GM19452 (cell line): ENCODE measurements around the gene ASCL3.
"Not testable (repeated sequence)": the region's sequence is repeated elsewhere in the genome, so short reads cannot be mapped to it uniquely, and the experiment has no call there.

ENCODE experiments used
- ATAC-seq: cut with Tn5 transposase; IDR thresholded peaks from one replicate; pipeline ENCODE4 v1.9.1; 2021; ENCODE audit not compliant: unreplicated experiment

The ASCL3 gene

DNA sequence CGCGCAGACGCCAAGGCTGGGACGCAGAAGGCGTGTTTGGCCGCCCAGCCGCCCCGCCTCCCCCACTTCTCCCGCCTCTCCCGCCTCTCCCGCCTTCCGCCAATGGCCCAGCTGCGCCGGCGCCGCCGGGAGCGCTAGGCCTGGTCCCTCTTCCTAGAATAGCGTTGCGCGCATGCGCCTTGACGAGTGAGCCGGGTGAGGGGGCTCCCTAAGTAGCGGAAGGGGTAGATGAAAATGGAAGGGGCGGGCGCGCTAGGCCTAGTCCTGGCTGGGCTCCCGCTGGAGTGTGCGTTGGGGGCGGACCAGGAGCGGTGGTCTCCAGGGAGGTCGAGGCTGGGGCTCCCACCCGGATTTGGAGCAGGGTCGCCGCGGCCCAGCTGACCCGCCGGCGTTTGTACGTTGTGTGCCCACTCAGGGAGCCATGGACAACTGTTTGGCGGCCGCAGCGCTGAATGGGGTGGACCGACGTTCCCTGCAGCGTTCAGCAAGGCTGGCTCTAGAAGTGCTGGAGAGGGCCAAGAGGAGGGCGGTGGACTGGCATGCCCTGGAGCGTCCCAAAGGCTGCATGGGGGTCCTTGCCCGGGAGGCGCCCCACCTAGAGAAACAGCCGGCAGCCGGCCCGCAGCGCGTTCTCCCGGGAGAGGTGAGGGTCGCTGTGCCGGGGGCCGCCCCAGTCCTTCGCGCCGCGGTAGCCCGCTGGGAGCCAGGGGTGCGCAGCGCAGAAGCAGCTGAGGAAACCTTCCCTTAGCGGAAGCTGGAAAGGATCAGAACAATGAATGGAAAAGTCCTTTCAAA is 31.6 kb downstream of the ASCL3 start, which contains the start of gene AKIP1:
Gene AKIP1 (plus strand): TSS at position 161 of the 795 bp plus-strand sequence. CDS start 261 bp downstream, at position 422.
- ATAC-seq, result peak; percentile 65

DNA sequence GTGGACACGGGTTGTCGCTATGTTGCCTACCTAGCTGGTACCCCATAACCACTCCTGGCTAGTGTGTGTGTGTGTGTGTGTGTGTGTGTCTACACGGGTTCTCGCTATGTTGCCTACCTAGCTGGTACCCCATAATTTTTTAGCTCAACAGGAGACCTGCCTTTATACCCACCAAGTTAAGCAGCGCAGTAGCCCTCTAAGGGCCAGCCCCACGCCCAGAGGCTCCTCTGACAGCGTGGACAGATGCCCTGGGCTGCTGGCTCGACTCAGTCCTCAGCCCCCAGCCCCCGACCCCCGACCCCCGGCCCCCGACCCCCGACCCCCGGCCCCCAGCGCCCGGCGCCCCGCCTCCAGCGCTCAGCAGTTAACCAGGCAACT is 32.2 kb downstream of the ASCL3 start:
- peak; percentile 20 for ATAC-seq

DNA sequence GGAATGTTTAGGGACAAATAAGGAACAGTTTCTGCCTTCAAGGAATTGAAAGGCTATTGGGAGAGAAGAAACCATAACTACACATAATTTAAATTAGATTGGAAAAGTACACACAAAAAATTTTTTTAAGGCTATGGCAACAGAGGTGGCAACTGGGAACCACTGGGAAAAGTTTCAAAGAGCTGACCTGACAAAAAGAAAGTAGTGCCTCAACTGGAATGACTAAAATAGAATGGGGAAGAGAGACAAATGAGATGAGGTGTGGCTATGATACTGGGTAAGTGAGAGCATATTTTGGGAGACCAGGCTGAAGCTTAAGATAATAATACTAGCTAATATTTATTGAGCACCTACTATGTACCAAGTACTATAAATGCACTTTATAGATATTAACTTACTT is 34.7 kb downstream of the ASCL3 start:
- no peak for ATAC-seq

DNA sequence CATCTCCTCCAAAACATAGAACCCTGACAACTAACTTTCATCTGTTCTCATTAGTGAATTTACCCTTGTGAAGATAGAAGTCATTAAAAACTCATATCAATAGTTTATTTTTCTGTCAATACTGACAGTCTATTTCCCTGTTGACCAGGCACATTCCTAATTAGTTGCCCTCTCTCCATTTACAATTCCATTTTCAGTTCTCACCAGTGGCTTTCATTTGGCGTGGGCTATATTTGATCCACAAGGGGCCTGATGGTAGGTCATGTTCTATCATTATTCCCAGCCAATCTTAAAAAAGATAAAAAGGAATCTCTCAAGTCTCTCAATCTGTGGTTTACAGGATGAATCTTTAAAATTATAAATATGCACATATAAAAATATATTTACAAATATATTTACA is 35.7 kb downstream of the ASCL3 start:
- ATAC-seq, result no peak

DNA sequence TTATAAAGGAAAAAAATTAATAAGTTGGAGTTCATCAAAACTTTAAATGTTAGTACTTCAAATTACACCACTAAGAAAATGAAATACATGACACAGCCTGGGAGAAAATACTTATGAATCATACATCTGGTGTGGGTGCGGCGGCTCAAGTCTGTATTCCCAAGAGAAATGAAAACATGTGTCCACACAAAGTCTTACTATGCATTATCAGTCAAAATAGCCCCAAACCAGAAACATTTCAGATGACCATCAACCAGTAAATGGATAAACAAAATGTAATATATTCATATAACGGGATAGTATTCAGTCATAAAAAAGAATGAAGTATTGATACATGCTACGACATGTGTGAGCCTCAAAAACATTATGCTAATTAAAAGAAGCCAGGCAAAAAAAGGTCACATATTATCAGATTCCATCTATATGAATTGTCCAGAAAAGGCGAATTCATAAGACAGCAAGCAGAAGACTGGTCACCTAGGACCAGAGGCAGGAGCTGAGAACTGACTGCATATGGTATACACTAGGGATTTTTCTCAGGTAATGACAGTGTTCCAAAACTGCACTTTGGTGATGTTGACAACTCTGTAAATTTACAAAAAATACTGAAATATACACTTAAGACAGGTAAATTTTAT is 37.2 kb downstream of the ASCL3 start:
- ATAC-seq, result no peak

DNA sequence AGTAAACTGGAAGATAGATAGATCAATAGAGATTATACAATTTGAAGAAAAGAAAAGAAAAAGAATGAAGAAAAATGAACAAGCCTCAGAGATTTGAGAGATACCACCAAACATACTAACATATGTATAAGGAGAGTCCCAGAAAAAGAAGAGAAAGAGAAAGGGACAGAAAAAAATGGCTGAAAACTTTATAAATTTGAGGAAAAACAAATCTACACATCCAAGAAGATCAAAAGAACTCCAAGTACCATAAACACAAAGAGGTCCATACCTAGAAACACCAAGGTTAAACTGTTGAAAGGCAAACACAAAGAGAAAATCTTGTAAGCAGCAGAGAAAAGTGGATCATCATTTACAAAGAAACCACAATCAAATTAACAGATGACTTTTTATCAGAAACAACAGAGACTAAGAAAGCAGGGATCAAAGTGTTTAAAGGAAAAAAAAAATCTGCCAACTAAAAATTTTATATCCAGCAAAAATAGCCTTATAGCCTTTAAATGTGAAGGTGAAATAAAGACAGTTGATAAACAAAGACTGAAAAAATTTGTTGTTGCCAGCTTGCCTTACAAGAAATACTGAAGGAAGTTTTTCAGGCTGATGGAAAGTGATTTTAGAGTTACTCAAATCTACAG is 43.6 kb downstream of the ASCL3 start:
- no peak for ATAC-seq

DNA sequence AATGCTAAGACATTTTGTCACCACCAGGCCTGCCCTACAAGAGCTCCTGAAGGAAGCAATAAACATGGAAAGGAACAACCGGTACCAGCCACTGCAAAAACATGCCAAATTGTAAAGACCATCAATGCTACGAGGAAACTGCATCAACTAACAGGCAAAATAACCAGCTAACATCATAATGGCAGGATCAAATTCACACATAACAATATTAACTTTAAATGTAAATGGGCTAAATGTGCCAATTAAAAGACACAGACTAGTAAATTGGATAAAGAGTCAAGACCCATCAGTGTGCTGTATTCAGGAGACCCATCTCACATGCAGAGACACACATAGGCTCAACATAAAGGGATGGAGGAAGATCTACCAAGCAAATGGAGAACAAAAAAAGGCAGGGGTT is 51.6 kb downstream of the ASCL3 start:
- ATAC-seq, result not testable (repeated sequence)
